ENCODE data around the gene GDF10.

Gene GDF10

DNA sequence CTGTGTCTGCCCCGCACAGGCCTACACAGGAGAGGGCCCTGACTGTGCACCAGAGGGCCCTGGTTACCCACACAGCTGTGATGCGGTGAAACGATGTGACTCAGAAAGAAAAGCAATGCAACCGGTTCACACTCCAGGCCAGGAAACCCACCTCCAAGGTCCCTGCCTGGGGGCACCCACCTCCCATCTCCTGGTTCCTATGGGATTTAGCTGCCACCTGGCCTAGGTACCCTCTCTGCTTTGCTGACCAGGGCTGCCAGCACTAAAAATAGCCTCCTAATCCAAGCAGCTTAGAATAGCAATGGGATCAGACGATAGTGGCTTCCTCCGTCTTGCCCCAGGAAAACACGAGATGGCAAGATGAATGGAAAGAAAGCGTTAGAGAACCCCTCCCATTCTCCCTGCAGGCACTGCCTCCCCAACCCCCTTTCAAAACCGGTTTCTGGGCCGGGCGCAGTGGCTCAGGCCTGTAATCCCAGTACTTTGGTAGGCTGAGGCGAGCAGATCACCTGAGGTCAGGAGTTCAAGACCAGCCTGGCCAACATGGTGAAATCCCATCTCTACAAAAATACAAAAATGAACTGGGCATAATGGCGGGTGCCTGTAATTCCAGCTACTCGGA, 60.5 kb downstream of the GDF10 start:
- Histone ChIP-seq H3K36me3 (ENCODE audit: insufficient read depth, low read length) (no peaks in the 10 kb centered on the region), H3K4me1 (ENCODE audit: insufficient read depth, low read length) (no peaks in the 10 kb centered on the region), H3K4me3 (ENCODE audit: low read depth in 1 of 2, low read length in 2 of 2) (no peak overlapping the region), H3K27ac (ENCODE audit: low read depth, low read length) (no peak overlapping the region), H3K9me3 (ENCODE audit: low read length) (no peaks in the 10 kb centered on the region), H3K9ac (ENCODE audit: low read length) (no peak overlapping the region), H3K27me3 (ENCODE audit: control insufficient read depth in 1 of 2, insufficient read depth in 2 of 2, low read length in 2 of 2) (no peaks in the 10 kb centered on the region)

DNA sequence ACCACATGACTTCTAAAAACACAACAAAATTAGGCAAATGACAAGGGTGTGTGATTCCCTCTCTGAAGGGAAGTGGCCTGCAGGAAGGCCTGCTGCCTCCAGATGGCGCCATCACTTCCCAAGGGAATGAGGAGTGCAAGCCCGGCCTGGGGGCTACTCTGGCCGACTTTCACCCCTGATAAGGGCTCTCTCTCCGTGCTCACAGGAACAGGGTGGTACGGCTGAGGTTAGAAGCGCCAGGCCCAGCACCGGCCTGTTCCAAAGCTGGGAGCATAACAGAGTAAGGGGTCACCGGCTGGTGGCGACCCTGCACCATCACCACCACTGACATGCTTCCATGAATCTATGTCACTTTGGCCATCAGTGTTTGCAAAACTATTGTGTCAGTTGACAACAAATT, 61.3 kb downstream of the GDF10 start:
- no peak overlapping the region for H3K9ac ChIP-seq (ENCODE audit: low read length)
- no peaks in the 10 kb centered on the region for H3K4me1 ChIP-seq (ENCODE audit: insufficient read depth, low read length)
- no peak overlapping the region for H3K27ac ChIP-seq (ENCODE audit: low read depth, low read length)
- no peak overlapping the region for H3K4me3 ChIP-seq (ENCODE audit: low read depth in 1 of 2, low read length in 2 of 2)
- no peaks in the 10 kb centered on the region for H3K27me3 ChIP-seq (ENCODE audit: control insufficient read depth in 1 of 2, insufficient read depth in 2 of 2, low read length in 2 of 2)
- H3K9me3 ChIP-seq (ENCODE audit: low read length), result no peaks in the 10 kb centered on the region
- H3K36me3 ChIP-seq (ENCODE audit: insufficient read depth, low read length), result no peaks in the 10 kb centered on the region

DNA sequence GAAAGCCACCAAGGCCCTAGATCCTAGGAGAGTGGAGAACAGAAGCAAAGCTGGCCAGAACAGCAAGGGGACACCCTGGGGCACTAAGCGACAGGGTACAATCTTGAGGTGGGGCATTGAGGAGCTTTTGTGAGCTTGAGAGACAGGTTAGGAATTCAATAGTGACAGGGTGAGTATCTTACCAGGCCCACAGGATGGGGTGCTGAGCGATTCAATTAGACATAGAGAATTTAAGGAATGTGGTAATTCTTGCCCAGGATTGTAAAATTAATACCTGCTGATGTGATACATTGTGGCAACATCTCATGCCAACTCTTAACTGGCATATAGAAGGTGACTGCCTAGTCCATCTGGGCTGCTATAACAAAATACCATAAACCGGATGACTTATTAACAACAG, 62.2 kb downstream of the GDF10 start:
- no peaks in the 10 kb centered on the region for H3K4me1 ChIP-seq (ENCODE audit: insufficient read depth, low read length)
- no peak overlapping the region for H3K4me3 ChIP-seq (ENCODE audit: low read depth in 1 of 2, low read length in 2 of 2)
- H3K36me3 ChIP-seq (ENCODE audit: insufficient read depth, low read length), result no peaks in the 10 kb centered on the region
- H3K27me3 ChIP-seq (ENCODE audit: control insufficient read depth in 1 of 2, insufficient read depth in 2 of 2, low read length in 2 of 2), result no peaks in the 10 kb centered on the region
- H3K27ac ChIP-seq (ENCODE audit: low read depth, low read length), result no peak overlapping the region
- H3K9me3 ChIP-seq (ENCODE audit: low read length), result no peaks in the 10 kb centered on the region
- no peak overlapping the region for H3K9ac ChIP-seq (ENCODE audit: low read length)
